NCI-H524 treated with DMSO at 0.1 percent for 48 hours (cell line): ENCODE data around the gene MAG.

Experiments used
- DNase-seq: peaks from one replicate; lab custom pipeline; 2025; lab: John Stamatoyannopoulos, UW

The MAG gene

GRCh38 chr19:35299523-35300338 is 7.8 kb downstream of the MAG start:
- DNase-seq, result no peak

- DNase-seq, result no peak
Observed at GRCh38 chr19:35300339-35300649, 8.3 kb downstream of the MAG start.

- DNase-seq, result no peak
Observed at GRCh38 chr19:35301961-35302360, 10.0 kb downstream of the MAG start.

- no peak for DNase-seq
Observed at GRCh38 chr19:35302446-35302845, 10.5 kb downstream of the MAG start.

- no peak for DNase-seq
Observed at GRCh38 chr19:35303357-35303915, 11.5 kb downstream of the MAG start.

GRCh38 chr19:35304036-35304435 is 12.1 kb downstream of the MAG start:
- DNase-seq, result no peak

GRCh38 chr19:35305181-35305580 is 13.2 kb downstream of the MAG start:
- no peak for DNase-seq

GRCh38 chr19:35306473-35307246 is 14.7 kb downstream of the MAG start:
- no peak for DNase-seq

GRCh38 chr19:35307931-35308330 is 16.0 kb downstream of the MAG start:
- DNase-seq, result no peak

- DNase-seq, result no peak
Observed at GRCh38 chr19:35308910-35309309, 16.9 kb downstream of the MAG start.

- no peak for DNase-seq
Observed at GRCh38 chr19:35309481-35310279, 17.7 kb downstream of the MAG start.

- DNase-seq, result no peak
Observed at GRCh38 chr19:35310331-35310730, 18.4 kb downstream of the MAG start.

- no peak for DNase-seq
Observed at GRCh38 chr19:35310811-35311465, 19.0 kb downstream of the MAG start.

- DNase-seq, result no peak
Observed at GRCh38 chr19:35311901-35312665, 20.1 kb downstream of the MAG start.

GRCh38 chr19:35313587-35313986 is 21.6 kb downstream of the MAG start:
- DNase-seq, result no peak

GRCh38 chr19:35314031-35314430 is 22.1 kb downstream of the MAG start:
- no peak for DNase-seq

- DNase-seq, result no peak
Observed at GRCh38 chr19:35314858-35315470, 23.0 kb downstream of the MAG start.

- DNase-seq, result no peak
Observed at GRCh38 chr19:35315883-35316282, 23.9 kb downstream of the MAG start.

- DNase-seq, result no peak
Observed at GRCh38 chr19:35316560-35316959, 24.6 kb downstream of the MAG start.

- no peak for DNase-seq
Observed at GRCh38 chr19:35317464-35318043, 25.6 kb downstream of the MAG start.
